M059J (cell line): ENCODE results near the gene EGFR. TPM values are rescaled to one million over a fixed set of nuclear protein-coding genes. Genes with fewer than 3 reads are reported as not detected.
A peak's percentile ranks its signal among the peaks of the same experiment; 100 is the strongest.

Experiments used
- DNase-seq: peaks from one replicate; pipeline ENCODE4 v3.0.0-alpha.2; 2012; ENCODE audit warnings: low read depth
- total RNA-seq: library from RNA; depleted of rRNA; stranded (reverse); fragments of >200 nt; shearing (Covaris generic); gene quantifications from 2 replicates; pipeline ENCODE4 v1.2.3, GENCODE V29; 2014; rRNA removed

EGFR gene
- 28.7 and 51.4 TPM in 2 replicates for total RNA-seq

DNA sequence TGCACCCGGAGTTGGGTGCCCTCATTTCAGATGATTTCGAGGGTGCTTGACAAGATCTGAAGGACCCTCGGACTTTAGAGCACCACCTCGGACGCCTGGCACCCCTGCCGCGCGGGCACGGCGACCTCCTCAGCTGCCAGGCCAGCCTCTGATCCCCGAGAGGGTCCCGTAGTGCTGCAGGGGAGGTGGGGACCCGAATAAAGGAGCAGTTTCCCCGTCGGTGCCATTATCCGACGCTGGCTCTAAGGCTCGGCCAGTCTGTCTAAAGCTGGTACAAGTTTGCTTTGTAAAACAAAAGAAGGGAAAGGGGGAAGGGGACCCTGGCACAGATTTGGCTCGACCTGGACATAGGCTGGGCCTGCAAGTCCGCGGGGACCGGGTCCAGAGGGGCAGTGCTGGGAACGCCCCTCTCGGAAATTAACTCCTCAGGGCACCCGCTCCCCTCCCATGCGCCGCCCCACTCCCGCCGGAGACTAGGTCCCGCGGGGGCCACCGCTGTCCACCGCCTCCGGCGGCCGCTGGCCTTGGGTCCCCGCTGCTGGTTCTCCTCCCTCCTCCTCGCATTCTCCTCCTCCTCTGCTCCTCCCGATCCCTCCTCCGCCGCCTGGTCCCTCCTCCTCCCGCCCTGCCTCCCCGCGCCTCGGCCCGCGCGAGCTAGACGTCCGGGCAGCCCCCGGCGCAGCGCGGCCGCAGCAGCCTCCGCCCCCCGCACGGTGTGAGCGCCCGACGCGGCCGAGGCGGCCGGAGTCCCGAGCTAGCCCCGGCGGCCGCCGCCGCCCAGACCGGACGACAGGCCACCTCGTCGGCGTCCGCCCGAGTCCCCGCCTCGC lies at the start of gene EGFR:
TSS of gene EGFR (plus strand) at position 657 of the 830 bp plus-strand sequence. CDS start 261 bp downstream, outside the sequence.
- DNase-seq: peak; percentile 85

- peak; percentile 53 for DNase-seq
Observed at GRCh38 chr7:54969208-54969967, 49.4 kb upstream of the EGFR start.

DNA sequence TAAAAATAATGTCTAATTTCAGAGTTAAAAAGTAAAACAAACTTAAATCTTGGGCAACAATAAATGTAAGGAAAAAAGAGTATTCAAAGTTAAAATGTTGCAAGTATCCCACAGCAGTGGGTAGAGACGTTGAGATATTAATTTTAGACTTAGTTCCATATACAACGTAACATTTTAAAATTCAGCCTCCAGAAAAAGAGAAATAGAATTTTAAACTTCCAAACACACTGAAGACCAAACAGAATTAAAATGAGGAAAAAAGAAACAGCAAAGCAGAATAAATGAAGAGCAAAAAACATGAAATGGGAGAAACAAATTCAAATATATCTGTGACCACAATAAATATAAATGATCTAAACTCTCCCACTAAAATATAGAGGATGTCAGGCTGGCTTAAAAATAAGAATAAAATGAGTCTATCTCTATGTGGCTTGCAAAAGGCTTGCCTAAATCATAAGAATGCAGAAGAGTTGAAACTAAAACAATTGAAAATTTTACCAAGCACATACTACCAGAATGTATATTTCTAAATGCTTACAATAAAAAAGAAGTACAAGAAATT lies 46.0 kb upstream of the EGFR start:
- no peak for DNase-seq

DNA sequence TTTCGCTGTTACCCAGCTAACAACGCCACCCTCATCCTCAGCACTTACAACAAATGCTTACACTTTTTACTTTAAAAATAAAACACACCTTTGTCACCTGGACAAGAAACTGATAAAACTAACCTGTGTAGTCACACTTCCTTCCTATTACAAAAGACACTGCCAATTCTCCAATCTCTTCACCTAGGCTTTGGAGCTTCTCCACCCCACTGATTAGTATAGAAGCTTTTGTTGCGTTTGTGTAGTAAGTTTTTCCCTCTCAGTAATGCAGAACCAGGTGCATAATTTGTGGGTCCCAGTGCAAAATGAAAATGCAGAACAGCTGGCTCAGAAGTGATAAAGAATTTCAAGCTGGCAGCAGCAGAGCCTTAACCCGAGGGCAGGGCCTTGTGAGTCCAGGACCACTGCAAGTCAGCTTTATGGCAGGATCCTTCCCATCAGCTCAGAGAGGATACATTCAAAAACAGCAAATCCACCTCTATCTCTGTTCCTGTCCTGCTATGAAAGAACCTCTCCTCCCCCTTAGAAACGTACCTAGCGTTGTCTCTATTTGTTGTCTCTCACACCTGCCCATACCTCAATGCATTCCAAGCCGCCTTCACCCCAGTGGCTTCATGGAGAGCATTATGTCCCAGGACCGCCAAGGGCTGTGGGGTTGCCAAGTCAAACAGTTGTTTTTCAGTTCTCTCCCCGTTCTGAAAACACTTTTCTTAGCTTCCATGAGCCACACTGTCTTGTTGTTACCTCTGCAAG lies 40.3 kb upstream of the EGFR start:
- DNase-seq: no peak

DNA sequence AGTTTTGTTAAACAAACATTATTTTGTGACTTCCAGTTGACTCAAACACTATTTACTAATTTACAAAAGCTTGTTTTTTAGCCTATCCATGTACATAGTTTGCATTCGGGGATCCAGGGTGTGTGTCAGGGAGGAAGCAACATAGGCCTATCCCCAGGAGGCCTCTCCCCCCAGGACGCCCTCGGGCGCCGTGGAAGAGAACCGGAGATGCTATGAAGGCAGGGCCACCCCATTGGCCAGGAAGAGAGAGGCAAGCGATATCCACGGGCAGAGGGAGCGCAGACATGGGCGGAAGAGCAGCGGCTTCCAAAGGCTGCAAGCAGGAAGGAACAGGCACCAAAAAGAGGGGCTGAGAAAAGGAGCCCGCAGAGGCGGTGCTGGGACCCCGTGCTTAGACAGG lies 38.3 kb upstream of the EGFR start:
- no peak for DNase-seq

GRCh38 chr7:54981913-54982312 lies 36.9 kb upstream of the EGFR start:
- DNase-seq: no peak

GRCh38 chr7:54985426-54986330 lies 33.1 kb upstream of the EGFR start:
- peak; percentile 96 for DNase-seq

DNA sequence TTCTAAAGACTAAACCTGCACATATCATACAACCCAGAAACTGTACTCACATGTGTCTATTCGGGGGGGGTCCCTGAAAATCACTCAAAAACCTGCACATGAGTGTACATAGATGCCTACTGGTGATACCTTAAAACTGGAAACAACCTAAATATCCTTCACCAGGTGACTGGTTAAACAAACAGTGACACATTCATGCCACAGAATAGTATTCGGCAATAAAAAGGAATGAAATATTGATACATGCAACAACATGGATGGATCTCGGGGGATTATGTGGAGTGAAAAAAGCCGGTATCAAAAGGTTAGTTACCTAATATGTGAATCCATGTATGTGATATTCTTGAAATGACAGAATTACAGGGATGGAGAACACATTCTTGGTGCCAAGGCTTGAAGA lies 32.1 kb upstream of the EGFR start:
- no peak for DNase-seq

DNA sequence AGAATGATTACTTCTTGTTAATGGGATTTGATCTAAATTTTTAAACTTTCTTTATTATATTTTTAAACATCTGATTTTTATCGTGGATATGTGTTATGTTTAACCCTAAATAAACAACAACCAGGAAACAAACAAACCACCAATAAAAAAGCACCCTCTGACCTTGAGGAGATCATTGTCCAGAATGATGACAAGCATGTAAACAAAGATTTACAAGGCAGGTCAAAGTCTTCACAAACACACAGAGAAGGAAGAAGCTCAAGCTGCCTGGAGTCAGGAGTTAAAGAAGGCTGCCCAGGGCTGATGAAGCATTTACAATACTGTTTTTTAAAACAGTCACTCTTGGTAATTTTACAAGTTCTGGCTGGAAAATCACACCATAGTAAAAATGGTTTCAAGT lies 31.0 kb upstream of the EGFR start:
- DNase-seq: peak; percentile 34

GRCh38 chr7:54988516-54988915 lies 30.3 kb upstream of the EGFR start:
- no peak for DNase-seq

DNA sequence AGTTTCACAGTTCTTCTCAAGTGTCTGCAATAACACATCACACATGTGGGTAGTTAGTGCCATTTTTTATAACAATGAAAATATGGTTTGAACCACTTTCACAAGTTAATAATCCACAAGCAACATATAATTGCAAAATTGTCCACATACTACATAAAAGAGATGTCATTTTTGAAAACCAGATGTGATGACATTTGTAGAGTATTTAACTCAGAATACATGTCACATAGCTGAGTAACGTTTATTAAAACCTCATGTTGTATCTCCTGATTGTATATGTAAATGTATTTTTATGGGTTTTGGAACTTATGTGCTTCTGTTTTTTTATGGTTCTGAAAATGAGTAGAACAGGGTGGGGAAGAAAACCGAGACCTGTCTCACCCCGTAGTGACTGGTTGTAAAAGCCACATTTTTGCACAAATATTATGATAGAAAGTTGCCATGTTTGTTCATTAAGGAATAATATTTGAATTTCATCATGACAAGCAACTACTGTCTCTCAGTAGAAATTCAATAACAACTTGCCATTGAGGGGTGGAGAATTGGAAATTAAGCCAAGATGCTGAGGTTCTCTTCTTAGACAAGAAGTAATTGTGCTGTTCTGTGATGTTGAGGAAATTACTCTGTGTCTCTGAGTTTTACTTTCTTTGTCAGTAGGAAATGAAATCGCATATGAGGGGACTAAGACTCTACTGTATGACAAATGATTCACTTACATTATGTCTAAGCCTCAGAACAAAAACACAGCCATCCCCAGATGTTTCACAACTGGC lies 29.2 kb upstream of the EGFR start:
- no peak for DNase-seq

GRCh38 chr7:54991341-54991740 lies 27.5 kb upstream of the EGFR start:
- DNase-seq: no peak

DNA sequence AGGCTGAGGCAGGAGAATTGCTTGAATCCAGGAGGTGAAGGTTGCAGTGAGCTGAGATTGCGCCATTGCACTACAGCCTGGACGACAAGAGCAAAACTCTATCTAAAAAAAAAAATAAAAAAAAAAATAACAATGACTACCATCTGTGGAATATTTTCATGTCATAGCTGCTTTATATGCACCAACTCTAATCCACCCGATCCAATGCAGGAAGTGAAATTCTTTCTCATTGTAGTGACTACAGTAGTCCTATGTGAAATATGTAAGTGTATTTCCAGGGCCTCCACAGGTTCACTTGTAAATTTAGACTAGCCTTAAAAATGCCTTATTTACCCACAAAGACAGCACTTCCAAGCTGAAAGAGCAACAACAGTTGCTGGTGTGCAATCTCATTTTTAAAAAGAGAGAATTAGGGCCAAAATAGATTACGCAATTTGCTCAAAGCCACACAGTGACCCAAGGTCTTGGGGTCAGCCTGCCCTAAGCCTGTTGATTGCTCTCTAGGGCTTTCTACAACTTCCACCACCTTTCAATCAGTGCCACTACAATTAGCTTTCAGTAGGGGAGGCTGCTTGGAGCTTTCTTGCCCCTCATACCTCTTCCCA lies 25.8 kb upstream of the EGFR start:
- no peak for DNase-seq

- no peak for DNase-seq
Observed at GRCh38 chr7:54995166-54995565, 23.7 kb upstream of the EGFR start.

DNA sequence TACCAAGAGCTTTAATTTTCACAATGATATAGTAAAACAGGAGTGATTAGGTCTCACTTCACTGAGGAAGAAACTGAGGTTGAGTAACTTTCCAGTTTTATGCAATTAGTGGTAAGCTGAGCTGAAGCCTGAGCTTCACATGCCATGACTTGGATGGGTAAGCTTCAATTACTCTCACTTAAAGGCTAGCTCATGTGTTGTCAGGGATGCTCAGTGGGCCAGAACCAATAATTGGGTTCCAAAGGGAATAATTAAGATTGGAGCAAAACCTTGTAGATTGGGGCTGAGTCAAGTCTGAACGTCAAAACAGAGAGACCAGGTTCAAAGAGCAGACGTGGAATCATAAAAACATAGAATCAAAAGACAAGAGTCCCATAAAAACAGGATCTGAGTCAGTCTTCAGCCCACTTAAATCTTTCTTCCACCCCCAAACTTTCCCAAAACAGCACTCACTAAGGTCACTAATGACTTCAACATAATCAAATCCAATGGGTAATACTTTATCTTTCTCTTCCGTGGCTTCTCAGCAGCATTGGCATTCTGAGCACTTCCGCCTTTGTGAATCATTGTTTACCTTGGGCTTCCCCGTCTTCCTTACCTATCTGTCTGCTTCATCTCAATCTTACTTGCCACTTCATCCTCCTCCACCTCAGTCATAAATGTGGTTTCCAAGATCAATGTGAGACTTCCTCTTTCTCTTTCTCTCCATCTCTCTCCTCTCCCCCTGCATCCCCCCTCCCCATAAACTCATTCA lies 23.0 kb upstream of the EGFR start:
- peak; percentile 93 for DNase-seq

GRCh38 chr7:54996391-54996790 lies 22.4 kb upstream of the EGFR start:
- DNase-seq: no peak

DNA sequence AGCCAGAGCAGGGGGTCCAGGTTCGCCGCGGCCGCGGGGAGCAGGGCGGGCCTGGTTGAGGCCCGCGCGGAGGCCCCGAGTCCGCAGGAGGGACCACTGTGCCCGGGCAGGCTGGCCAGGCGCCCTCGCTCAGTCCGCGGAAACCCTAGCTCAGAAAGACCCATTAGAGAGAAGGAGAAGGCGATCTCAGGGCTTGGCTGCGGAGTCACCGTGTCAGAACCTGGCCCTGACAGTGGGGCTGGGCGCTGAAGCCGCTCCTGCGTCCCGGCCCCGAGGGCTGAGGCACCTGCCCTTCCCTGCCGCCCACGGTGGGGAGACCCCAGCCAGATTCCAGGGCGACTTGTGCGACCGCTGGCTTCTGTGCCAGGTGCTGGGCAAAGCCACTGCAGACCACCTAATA lies 14.2 kb upstream of the EGFR start:
- no peak for DNase-seq

GRCh38 chr7:55005241-55005851 lies 13.5 kb upstream of the EGFR start:
- DNase-seq: peak; percentile 23
